HepG2 (cell line): ENCODE data around the gene OSBPL9. TPM values are rescaled to one million over a fixed set of nuclear protein-coding genes. Genes with fewer than 3 reads are reported as not detected.

ENCODE experiments used
- ATAC-seq: fragments of 200-7000 bp; cut with Tn5 transposase; 3 replicates; pipeline ENCODE4 v1.9.1; 2020; ENCODE audit warnings: mild to moderate bottlenecking, moderate library complexity
- BruUV-seq: library from RNA; stranded (reverse); fragments of 400-500 nt; replicated peaks from 2 replicates; lab custom pipeline; 2021; lab: Mats Ljungman, UMichigan
- CTCF ChIA-PET: fragments of 300-600 bp; formaldehyde crosslinking; extraction: SDS; loops from one replicate; lab custom pipeline; 2021; ENCODE audit warnings: low total read pairs, inconsistent platforms, low intra/inter-chr PET ratio; lab: Yijun Ruan, JAX
- POLR2A ChIA-PET: fragments of 350-600 bp; sonication (Branson Sonifier 250); formaldehyde crosslinking; loops from one replicate; lab custom pipeline; 2020; ENCODE audit warnings: antibody characterized with exemption, inconsistent platforms; lab: Yijun Ruan, JAX
- DNase-seq: peaks from one replicate; pipeline ENCODE4 v3.0.0-alpha.2; 2015; ENCODE audit warnings: low spot score
- FAIRE-seq: peaks from 3 replicates; lab custom pipeline; 2011; peaks lifted over from hg19 to GRCh38; lab: Jason Lieb, UNC
- H2AFZ ChIP-seq: one replicate; pipeline ENCODE4 v1.6.1; 2011; ENCODE audit warnings: low read length, inconsistent platforms
- H3K27ac ChIP-seq: fragments of 300-600 bp; 3 replicates; pipeline ENCODE4 v1.8.0; 2011; ENCODE audit warnings: mixed run types, mild to moderate bottlenecking, mixed read lengths, low read length, inconsistent platforms; ENCODE audit not compliant: insufficient read depth; ENCODE audit errors: extremely low read length
- H3K27me3 ChIP-seq, 2 experiments: fragments of 200-600 bp in 1 of 2; 2 replicates in 1 of 2; 3 replicates in 1 of 2; pipeline versions ENCODE4 v1.6.0 to v1.8.0; 2011; ENCODE audit warnings: low read length in 2 of 2, mild to moderate bottlenecking in 2 of 2, moderate library complexity in 2 of 2, inconsistent platforms in 1 of 2; ENCODE audit not compliant: insufficient read depth in 2 of 2, control insufficient read depth in 1 of 2
- H3K36me3 ChIP-seq, 2 experiments: fragments of 200-600 bp in 1 of 2; replicated peaks in 1 of 2; 2 replicates in 1 of 2; 3 replicates in 1 of 2; pipeline versions ENCODE4 v1.5.1 to v1.8.0; 2011; ENCODE audit warnings: low read length in 2 of 2, inconsistent platforms in 1 of 2; ENCODE audit not compliant: insufficient read depth in 2 of 2, control insufficient read depth in 1 of 2
- H3K4me1 ChIP-seq: 2 replicates; pipeline ENCODE4 v1.5.1; 2012; ENCODE audit warnings: low read length, inconsistent platforms; ENCODE audit not compliant: insufficient read depth
- H3K4me2 ChIP-seq: 2 replicates; pipeline ENCODE4 v1.6.0; 2011; ENCODE audit warnings: low read depth, low read length, inconsistent platforms
- H3K4me3 ChIP-seq, 3 experiments: fragments of 200-600 bp in 1 of 3; sonication (generic), shearing (Covaris generic) in 1 of 3; replicated peaks in 1 of 3; 2 replicates each; pipeline ENCODE4 v1.5.1; 2011 to 2016; ENCODE audit warnings: low read length in 3 of 3, inconsistent platforms in 2 of 3, low read depth in 2 of 3, mild to moderate bottlenecking in 2 of 3, control low read depth in 1 of 3, mixed read lengths in 1 of 3; ENCODE audit not compliant: insufficient read depth in 1 of 3
- H3K79me2 ChIP-seq: one replicate; pipeline ENCODE4 v1.6.1; 2011; ENCODE audit warnings: low read length, inconsistent platforms; ENCODE audit not compliant: insufficient read depth
- H3K9ac ChIP-seq: 2 replicates; pipeline ENCODE4 v1.6.0; 2011; ENCODE audit warnings: mild to moderate bottlenecking, low read depth, low read length, inconsistent platforms; ENCODE audit not compliant: insufficient read depth
- H3K9me3 ChIP-seq: 2 replicates; pipeline ENCODE4 v1.5.1; 2012; ENCODE audit warnings: mild to moderate bottlenecking, low read length
- H4K20me1 ChIP-seq: 2 replicates; pipeline ENCODE4 v1.6.0; 2011; ENCODE audit warnings: inconsistent platforms, mild to moderate bottlenecking, low read length, moderate library complexity; ENCODE audit not compliant: insufficient read depth
- ATF7-NPFF ChIP-seq: sonication (generic); formaldehyde crosslinking; IDR thresholded peaks from 2 replicates; pipeline ENCODE4 v1.8.1; 2023; ENCODE audit warnings: mild to moderate bottlenecking, low read depth, missing genetic modification reagents, moderate library complexity
- ZFP36L2 ChIP-seq: sonication (generic); formaldehyde crosslinking; IDR thresholded peaks from 2 replicates; pipeline ENCODE4 v1.4.0; 2020; ENCODE audit warnings: missing genetic modification reagents
- ZNF619 ChIP-seq: sonication (generic); formaldehyde crosslinking; IDR thresholded peaks from 2 replicates; pipeline ENCODE4 v1.4.0; 2020; ENCODE audit warnings: mild to moderate bottlenecking, missing genetic modification reagents
- ZNF816 ChIP-seq: sonication (generic); formaldehyde crosslinking; IDR thresholded peaks from 2 replicates; pipeline ENCODE4 v1.8.0; 2022; ENCODE audit warnings: missing genetic modification reagents, mild to moderate bottlenecking, borderline replicate concordance
- WGBS: methylation state at CpG from one replicate; pipeline ENCODE4 v1.1.6; 2017; ENCODE audit warnings: low lambda C conversion rate; 5-methylcytosine and 5-hydroxymethylcytosine counted together
- in situ Hi-C: cut with HindIII; loops from 2 replicates; pipeline ENCODE4 v1.10.0; 2017; ENCODE audit warnings: low pct_unique_long_range_greater_than_20kb; ENCODE audit not compliant: extremely low pct_ligation_motif_present
- intact Hi-C: fragments of 100-400 bp; cut with micrococcal nuclease; formaldehyde crosslinking; loops from one replicate; pipeline ENCODE4 v1.10.0; 2022; ENCODE audit not compliant: unreplicated experiment
- polyA plus RNA-seq, 8 experiments: library from polyadenylated mRNA; depleted of rRNA in 3 of 8; stranded (reverse) in 7 of 8; unstranded in 1 of 8; fragments of >200 nt; fragmentation: Illumina TruSeq in 4 of 8; extraction: Trizol in 4 of 8; gene quantifications; 2 replicates each; pipeline versions ENCODE4 v1.2.1 to v1.2.3, GENCODE V29; 2011 to 2016; ENCODE audit warnings: low read depth in 4 of 8, missing spikeins in 1 of 8, mixed read lengths in 1 of 8; ENCODE audit not compliant: insufficient read depth in 1 of 8
- total RNA-seq, 5 experiments: library from RNA; depleted of rRNA; stranded (reverse); fragments of >200 nt; fragmentation: Illumina TruSeq; extraction: Trizol; gene quantifications; 2 replicates each; pipeline ENCODE4 v1.2.3, GENCODE V29; 2016; ENCODE audit warnings: low read depth in 1 of 5
- TF ChIP-seq, protein P1 (sequence below): IDR thresholded peaks from 2 replicates; pipeline ENCODE4 v1.6.1; 2016; ENCODE audit warnings: missing compliant biosample characterization, missing genetic modification reagents, borderline replicate concordance
- TF ChIP-seq, protein P2 (sequence below): sonication (generic); formaldehyde crosslinking; IDR thresholded peaks from 2 replicates; pipeline ENCODE4 v1.4.0; 2020; ENCODE audit warnings: missing genetic modification reagents

OSBPL9 gene
- total and polyA plus RNA-seq, 2 of the 13 experiments (the other 11 are each of a cell fraction or from before 2014, with no cell fraction given): 83.6 to 142 TPM

DNA sequence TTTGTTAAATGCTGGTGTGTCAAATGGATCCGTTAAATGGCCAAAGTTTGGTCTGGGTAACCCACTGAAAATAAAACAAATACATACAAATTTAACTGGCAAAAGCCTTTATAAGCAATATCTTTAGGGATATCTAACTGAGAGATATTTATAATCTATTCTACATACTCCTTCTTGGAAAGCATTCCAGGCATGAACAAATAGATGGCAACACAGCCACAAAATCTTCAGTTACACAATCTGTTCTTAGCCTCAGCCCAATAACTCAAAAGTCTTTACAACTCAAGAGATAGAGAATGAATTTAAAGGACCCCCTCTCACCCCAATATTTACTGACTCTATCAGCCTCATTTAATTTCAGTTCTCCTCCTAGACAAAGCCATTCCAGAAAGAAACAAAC, 202.9 kb downstream of the OSBPL9 start:
- 100% methylated on average over 1 of the region's 1 CpG for WGBS
- BruUV-seq: no TSS peak
- FAIRE-seq: no peak

More for the DNA sequence above, 202.9 kb downstream of the OSBPL9 start:
- Histone ChIP-seq H3K9me3 (no peaks in the 10 kb centered on the region), H3K79me2 (no peaks in the 10 kb centered on the region), H3K27me3 (no peaks in the 10 kb centered on the region), H3K36me3 (peaks cover 2 to 29% of the 10 kb centered on the region in 2 experiments), H3K4me2 (no peak overlapping the region), H3K4me3 (no peak overlapping the region), H3K9ac (no peak overlapping the region), H2AFZ (no peak overlapping the region), H3K27ac (no peak overlapping the region), H4K20me1 (no peaks in the 10 kb centered on the region), H3K4me1 (peaks cover 11% of the 10 kb centered on the region)
- TF ChIP-seq, protein P1, sequence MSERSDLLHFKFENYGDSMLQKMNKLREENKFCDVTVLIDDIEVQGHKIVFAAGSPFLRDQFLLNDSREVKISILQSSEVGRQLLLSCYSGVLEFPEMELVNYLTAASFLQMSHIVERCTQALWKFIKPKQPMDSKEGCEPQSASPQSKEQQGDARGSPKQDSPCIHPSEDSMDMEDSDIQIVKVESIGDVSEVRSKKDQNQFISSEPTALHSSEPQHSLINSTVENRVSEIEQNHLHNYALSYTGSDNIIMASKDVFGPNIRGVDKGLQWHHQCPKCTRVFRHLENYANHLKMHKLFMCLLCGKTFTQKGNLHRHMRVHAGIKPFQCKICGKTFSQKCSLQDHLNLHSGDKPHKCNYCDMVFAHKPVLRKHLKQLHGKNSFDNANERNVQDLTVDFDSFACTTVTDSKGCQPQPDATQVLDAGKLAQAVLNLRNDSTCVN: no peak
- TF ChIP-seq ZFP36L2 (CRISPR knock-in tag) (no peak), ZNF816 (CRISPR knock-in tag) (no peak), ZNF619 (CRISPR knock-in tag) (no peak), ATF7-NPFF (CRISPR knock-in tag) (no peak)
- TF ChIP-seq, protein P2, sequence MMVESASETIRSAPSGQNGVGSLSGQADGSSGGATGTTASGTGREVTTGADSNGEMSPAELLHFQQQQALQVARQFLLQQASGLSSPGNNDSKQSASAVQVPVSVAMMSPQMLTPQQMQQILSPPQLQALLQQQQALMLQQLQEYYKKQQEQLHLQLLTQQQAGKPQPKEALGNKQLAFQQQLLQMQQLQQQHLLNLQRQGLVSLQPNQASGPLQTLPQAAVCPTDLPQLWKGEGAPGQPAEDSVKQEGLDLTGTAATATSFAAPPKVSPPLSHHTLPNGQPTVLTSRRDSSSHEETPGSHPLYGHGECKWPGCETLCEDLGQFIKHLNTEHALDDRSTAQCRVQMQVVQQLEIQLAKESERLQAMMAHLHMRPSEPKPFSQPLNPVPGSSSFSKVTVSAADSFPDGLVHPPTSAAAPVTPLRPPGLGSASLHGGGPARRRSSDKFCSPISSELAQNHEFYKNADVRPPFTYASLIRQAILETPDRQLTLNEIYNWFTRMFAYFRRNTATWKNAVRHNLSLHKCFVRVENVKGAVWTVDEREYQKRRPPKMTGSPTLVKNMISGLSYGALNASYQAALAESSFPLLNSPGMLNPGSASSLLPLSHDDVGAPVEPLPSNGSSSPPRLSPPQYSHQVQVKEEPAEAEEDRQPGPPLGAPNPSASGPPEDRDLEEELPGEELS (CRISPR knock-in tag): no peak
- DNase-seq (no peak), ATAC-seq (no peak)
- intact Hi-C loops (loop anchor here (10.0 kb wide), 1 partner anchor 185 kb away; no protein-coding TSS in a partner anchor), in situ Hi-C loops (no loop called here)
- ChIA-PET CTCF (no interaction called here), POLR2A (no interaction called here)
